Astrocyte of the cerebellum (primary cell): ENCODE measurements around the gene DIS3L2.

Source experiments
- DNase-seq: peaks from one replicate; pipeline ENCODE4 v3.0.0-alpha.2; 2011; ENCODE audit warnings: low read depth
- H3K4me3 ChIP-seq: 2 replicates; pipeline ENCODE4 v1.5.1; 2011; ENCODE audit warnings: mild to moderate bottlenecking, low read depth, low read length, moderate library complexity
- CTCF ChIP-seq: IDR thresholded peaks from 2 replicates; pipeline ENCODE4 v1.5.1; 2012; ENCODE audit warnings: low read length, low read depth, moderate library complexity, mild to moderate bottlenecking; ENCODE audit errors: missing control alignments
- in situ Hi-C: cut with HindIII; loops from 2 replicates; pipeline ENCODE4 v1.10.0; 2017; ENCODE audit warnings: low sequenced_read_pairs

DIS3L2 gene

GRCh38 chr2:232276733-232277313 is 315.3 kb downstream of the DIS3L2 start:
- in situ Hi-C loops = no loop called here
- DNase-seq = no peak
- H3K4me3 ChIP-seq = no peak overlapping the region
- no peak for TF ChIP-seq CTCF

- no peak for DNase-seq
- H3K4me3 ChIP-seq = no peak overlapping the region
- in situ Hi-C loops = no loop called here
- no peak for TF ChIP-seq CTCF
Observed at GRCh38 chr2:232278534-232278933, 317.0 kb downstream of the DIS3L2 start.

- no peak overlapping the region for H3K4me3 ChIP-seq
- no peak for DNase-seq
- TF ChIP-seq CTCF = no peak
- in situ Hi-C loops = no loop called here
Observed at GRCh38 chr2:232280341-232280740, 318.8 kb downstream of the DIS3L2 start.

- no peak for DNase-seq
- in situ Hi-C loops = no loop called here
- no peak overlapping the region for H3K4me3 ChIP-seq
- no peak for TF ChIP-seq CTCF
Observed at GRCh38 chr2:232281858-232282507, 320.5 kb downstream of the DIS3L2 start.

- in situ Hi-C loops = no loop called here
- H3K4me3 ChIP-seq = no peak overlapping the region
- no peak for TF ChIP-seq CTCF
- no peak for DNase-seq
Observed at GRCh38 chr2:232282508-232283055, 321.1 kb downstream of the DIS3L2 start.

DNA sequence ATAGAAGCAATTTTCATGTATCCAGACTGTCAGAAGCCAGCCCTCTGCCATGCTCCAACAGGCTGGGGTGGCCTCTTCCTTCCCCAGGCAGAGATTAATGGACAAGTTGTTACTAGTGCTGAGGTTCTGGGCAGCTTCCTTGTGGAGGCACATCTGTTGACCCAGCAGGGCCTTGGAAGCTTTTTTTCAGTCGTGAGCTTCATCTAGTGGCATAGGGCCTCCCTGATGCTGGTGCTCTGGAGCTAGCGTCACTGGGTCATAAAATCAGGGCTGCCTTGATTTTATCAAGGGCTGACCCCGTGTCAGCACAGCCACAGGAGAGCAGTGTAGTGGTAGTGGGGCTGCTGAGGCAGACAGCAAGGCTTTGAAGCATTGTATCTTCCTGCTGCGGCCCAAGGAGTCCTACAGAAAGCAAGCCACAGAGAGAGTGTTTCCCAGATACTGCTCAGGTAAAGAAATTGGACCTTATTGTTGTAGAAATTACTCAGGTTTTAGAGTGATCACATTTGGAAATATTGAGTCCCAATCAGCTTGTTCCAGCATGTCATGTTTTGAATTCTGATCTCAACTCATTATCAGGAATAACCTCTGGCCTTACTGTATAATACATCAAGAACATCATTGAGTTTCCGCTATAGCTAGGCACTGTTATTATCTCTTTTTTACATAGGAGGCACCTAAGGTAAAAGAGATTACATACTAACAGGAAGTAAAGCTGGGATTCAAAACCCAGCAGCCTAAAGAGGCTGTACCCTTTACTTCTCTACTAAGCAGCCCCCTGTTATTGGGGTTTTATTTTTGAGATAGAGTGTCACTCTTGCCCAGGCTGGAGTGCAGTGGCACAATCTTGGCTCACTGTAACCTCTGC is 324.7 kb downstream of the DIS3L2 start:
- no peak for DNase-seq
- in situ Hi-C loops = no loop called here
- TF ChIP-seq CTCF = no peak
- no peak overlapping the region for H3K4me3 ChIP-seq
